HEK293 (cell line): ENCODE data around the gene TBC1D9B.

ENCODE experiments used
- CTCF ChIA-PET: fragments of 350-600 bp; formaldehyde crosslinking; extraction: SDS; loops from one replicate; lab custom pipeline; 2021; ENCODE audit warnings: antibody characterized with exemption; lab: Yijun Ruan, JAX
- POLR2A ChIA-PET: fragments of 300-600 bp; formaldehyde crosslinking; extraction: SDS; loops from one replicate; lab custom pipeline; 2020; ENCODE audit warnings: antibody characterized with exemption, inconsistent platforms; lab: Yijun Ruan, JAX
- H3K27ac ChIP-seq: fragments of 200-500 bp; sonication (Bioruptor generic); 2 replicates; pipeline ENCODE4 v1.5.1; 2014; ENCODE audit warnings: low read depth, low read length, control low read depth, inconsistent platforms; ENCODE audit errors: extremely low read depth
- H3K36me3 ChIP-seq, 2 experiments: fragments of 200-500 bp in 1 of 2; sonication (Bioruptor generic) in 1 of 2; 1 replicate in 1 of 2; 2 replicates in 1 of 2; pipeline ENCODE4 v1.5.1; 2014 to 2017; ENCODE audit warnings: inconsistent platforms in 2 of 2, low read length in 2 of 2; ENCODE audit not compliant: control insufficient read depth in 2 of 2, insufficient read depth in 1 of 2
- H3K4me1 ChIP-seq: fragments of 200-500 bp; sonication (Bioruptor generic); 2 replicates; pipeline ENCODE4 v1.5.1; 2014; ENCODE audit warnings: mild to moderate bottlenecking, low read length, inconsistent platforms; ENCODE audit not compliant: control insufficient read depth, insufficient read depth
- H3K4me3 ChIP-seq: 2 replicates; pipeline ENCODE4 v1.5.1; 2011; ENCODE audit warnings: low read depth, mild to moderate bottlenecking, control low read depth, low read length, moderate library complexity
- H3K9me3 ChIP-seq: fragments of 200-500 bp; sonication (Bioruptor generic); 2 replicates; pipeline ENCODE4 v1.5.1; 2014; ENCODE audit warnings: low read depth, low read length, inconsistent platforms; ENCODE audit not compliant: control insufficient read depth, insufficient read depth
- KLF7 ChIP-seq: fragments of 450-650 bp; formaldehyde crosslinking; IDR thresholded peaks from 2 replicates; pipeline ENCODE4 v1.5.1; 2016; ENCODE audit warnings: missing biosample characterization, missing genetic modification characterization, borderline replicate concordance
- OSR2 ChIP-seq: fragments of 450-650 bp; formaldehyde crosslinking; IDR thresholded peaks from 2 replicates; pipeline ENCODE4 v1.5.1; 2016; ENCODE audit warnings: missing biosample characterization, missing genetic modification characterization
- SCRT2 ChIP-seq: fragments of 450-650 bp; formaldehyde crosslinking; IDR thresholded peaks from 2 replicates; pipeline ENCODE4 v1.5.1; 2016; ENCODE audit warnings: missing biosample characterization, missing genetic modification characterization
- ZEB2 ChIP-seq: fragments of 450-650 bp; formaldehyde crosslinking; IDR thresholded peaks from 2 replicates; pipeline ENCODE4 v1.5.1; 2016; ENCODE audit warnings: missing biosample characterization, missing genetic modification characterization
- ZNF112 ChIP-seq: fragments of 450-650 bp; formaldehyde crosslinking; IDR thresholded peaks from 2 replicates; pipeline ENCODE4 v1.5.0; 2017; ENCODE audit warnings: missing biosample characterization, missing genetic modification characterization
- ZNF114 ChIP-seq: fragments of 450-650 bp; formaldehyde crosslinking; IDR thresholded peaks from 2 replicates; pipeline ENCODE4 v1.5.0; 2017; ENCODE audit warnings: missing biosample characterization, missing genetic modification characterization
- ZNF311 ChIP-seq: fragments of 450-650 bp; formaldehyde crosslinking; IDR thresholded peaks from 2 replicates; pipeline ENCODE4 v1.5.1; 2017; ENCODE audit warnings: missing biosample characterization, missing genetic modification characterization, borderline replicate concordance
- ZNF404 ChIP-seq: fragments of 450-650 bp; formaldehyde crosslinking; IDR thresholded peaks from 2 replicates; pipeline ENCODE4 v1.5.1; 2017; ENCODE audit warnings: missing biosample characterization, missing genetic modification characterization
- ZNF544 ChIP-seq: fragments of 450-650 bp; formaldehyde crosslinking; IDR thresholded peaks from 2 replicates; pipeline ENCODE4 v1.5.0; 2017; ENCODE audit warnings: missing biosample characterization, missing genetic modification characterization
- ZNF670 ChIP-seq: fragments of 450-650 bp; formaldehyde crosslinking; IDR thresholded peaks from 2 replicates; pipeline ENCODE4 v1.5.1; 2016; ENCODE audit warnings: missing biosample characterization, missing genetic modification characterization, low read depth
- ZNF76 ChIP-seq: fragments of 450-650 bp; formaldehyde crosslinking; IDR thresholded peaks from 2 replicates; pipeline ENCODE4; 2016; ENCODE audit warnings: low read depth, missing biosample characterization, missing genetic modification characterization, borderline replicate concordance
- ZNF768 ChIP-seq: fragments of 450-650 bp; formaldehyde crosslinking; IDR thresholded peaks from 2 replicates; pipeline ENCODE4 v1.5.1; 2018; ENCODE audit warnings: missing biosample characterization, mild to moderate bottlenecking, missing genetic modification characterization
- ZNF791 ChIP-seq: fragments of 450-650 bp; formaldehyde crosslinking; IDR thresholded peaks from 2 replicates; pipeline ENCODE4 v1.5.1; 2016; ENCODE audit warnings: missing biosample characterization, missing genetic modification characterization
- TF ChIP-seq, protein P1 (sequence below): fragments of 450-650 bp; formaldehyde crosslinking; IDR thresholded peaks from 2 replicates; pipeline ENCODE4 v1.5.1; 2016; ENCODE audit warnings: missing biosample characterization, missing genetic modification characterization, borderline replicate concordance
- TF ChIP-seq, protein P2 (sequence below): fragments of 450-650 bp; formaldehyde crosslinking; IDR thresholded peaks from 2 replicates; pipeline ENCODE4 v1.5.1; 2016; ENCODE audit warnings: missing biosample characterization, missing genetic modification characterization
- TF ChIP-seq, protein P3 (sequence below): fragments of 450-650 bp; formaldehyde crosslinking; IDR thresholded peaks from 2 replicates; pipeline ENCODE4 v1.5.1; 2016; ENCODE audit warnings: missing biosample characterization, missing genetic modification characterization, borderline replicate concordance

Gene TBC1D9B

DNA sequence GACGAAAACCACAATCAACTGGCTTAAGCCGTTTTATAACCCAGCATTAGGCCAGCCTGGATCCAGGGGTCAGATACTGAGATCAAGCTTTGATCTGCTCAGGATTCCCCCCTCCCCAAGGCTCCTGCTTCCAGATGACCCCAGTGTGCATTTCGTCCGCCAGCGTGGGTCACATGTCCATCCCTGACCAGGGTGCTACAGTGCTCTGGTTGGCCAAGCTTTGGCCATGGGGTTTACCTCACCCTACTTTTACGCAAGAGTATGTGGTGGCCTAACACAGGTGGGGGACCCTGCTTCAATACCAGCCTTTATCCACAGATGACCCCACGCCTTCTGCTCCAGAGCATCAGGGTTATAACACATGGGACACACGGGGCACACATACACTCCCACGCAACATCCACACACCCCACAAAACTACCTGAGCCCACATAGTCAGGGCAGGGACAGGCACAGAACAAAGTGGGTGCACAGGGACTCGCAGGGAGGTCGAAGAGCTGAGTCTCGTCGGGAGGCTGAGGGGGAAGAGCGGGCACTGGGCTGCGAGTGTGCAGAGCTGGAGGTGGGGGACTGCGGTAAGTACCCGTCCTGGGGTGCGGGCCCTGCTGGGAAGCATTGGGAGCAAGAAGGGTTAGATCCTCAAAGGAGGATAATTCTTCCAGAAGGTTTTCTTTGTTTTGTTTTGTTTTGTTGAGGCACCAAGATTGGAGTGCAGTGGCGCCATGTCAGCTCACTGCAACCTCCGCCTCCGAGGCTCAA is 92.0 kb downstream of the TBC1D9B start:
- POLR2A ChIA-PET = no interaction called here
- TF ChIP-seq ZNF76 = no peak
- TF ChIP-seq ZEB2 (tag by site-specific recombination) = no peak
- no peak for TF ChIP-seq ZNF791
- no peak for TF ChIP-seq ZNF544 (tag by site-specific recombination)
- TF ChIP-seq ZNF114 = no peak
- TF ChIP-seq ZNF670 (tag by site-specific recombination) = no peak
- no peak for TF ChIP-seq ZNF112 (tag by site-specific recombination)
- TF ChIP-seq OSR2 (tag by site-specific recombination) = no peak
- TF ChIP-seq ZNF768 = no peak
- TF ChIP-seq KLF7 (tag by site-specific recombination) = no peak
- TF ChIP-seq, protein P1, sequence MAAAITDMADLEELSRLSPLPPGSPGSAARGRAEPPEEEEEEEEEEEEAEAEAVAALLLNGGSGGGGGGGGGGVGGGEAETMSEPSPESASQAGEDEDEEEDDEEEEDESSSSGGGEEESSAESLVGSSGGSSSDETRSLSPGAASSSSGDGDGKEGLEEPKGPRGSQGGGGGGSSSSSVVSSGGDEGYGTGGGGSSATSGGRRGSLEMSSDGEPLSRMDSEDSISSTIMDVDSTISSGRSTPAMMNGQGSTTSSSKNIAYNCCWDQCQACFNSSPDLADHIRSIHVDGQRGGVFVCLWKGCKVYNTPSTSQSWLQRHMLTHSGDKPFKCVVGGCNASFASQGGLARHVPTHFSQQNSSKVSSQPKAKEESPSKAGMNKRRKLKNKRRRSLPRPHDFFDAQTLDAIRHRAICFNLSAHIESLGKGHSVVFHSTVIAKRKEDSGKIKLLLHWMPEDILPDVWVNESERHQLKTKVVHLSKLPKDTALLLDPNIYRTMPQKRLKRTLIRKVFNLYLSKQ = no peak
- TF ChIP-seq ZNF404 = no peak
- no peak for TF ChIP-seq SCRT2 (tag by site-specific recombination)
- TF ChIP-seq, protein P2, sequence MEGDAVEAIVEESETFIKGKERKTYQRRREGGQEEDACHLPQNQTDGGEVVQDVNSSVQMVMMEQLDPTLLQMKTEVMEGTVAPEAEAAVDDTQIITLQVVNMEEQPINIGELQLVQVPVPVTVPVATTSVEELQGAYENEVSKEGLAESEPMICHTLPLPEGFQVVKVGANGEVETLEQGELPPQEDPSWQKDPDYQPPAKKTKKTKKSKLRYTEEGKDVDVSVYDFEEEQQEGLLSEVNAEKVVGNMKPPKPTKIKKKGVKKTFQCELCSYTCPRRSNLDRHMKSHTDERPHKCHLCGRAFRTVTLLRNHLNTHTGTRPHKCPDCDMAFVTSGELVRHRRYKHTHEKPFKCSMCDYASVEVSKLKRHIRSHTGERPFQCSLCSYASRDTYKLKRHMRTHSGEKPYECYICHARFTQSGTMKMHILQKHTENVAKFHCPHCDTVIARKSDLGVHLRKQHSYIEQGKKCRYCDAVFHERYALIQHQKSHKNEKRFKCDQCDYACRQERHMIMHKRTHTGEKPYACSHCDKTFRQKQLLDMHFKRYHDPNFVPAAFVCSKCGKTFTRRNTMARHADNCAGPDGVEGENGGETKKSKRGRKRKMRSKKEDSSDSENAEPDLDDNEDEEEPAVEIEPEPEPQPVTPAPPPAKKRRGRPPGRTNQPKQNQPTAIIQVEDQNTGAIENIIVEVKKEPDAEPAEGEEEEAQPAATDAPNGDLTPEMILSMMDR (tag by site-specific recombination) = no peak
- peaks cover 5 to 47% of the 10 kb centered on the region in 2 experiments; a peak in 2 of 3 replicates for H3K36me3 ChIP-seq
- no peak overlapping the region for H3K4me3 ChIP-seq
- no peak overlapping the region for H3K27ac ChIP-seq
- no peaks in the 10 kb centered on the region for H3K9me3 ChIP-seq
- CTCF ChIA-PET = interaction anchor here (0.6 kb wide), 1 partner anchor 11 kb away, joined by 3 read pairs; no protein-coding TSS in a partner anchor
- H3K4me1 ChIP-seq = peaks cover 14% of the 10 kb centered on the region

DNA sequence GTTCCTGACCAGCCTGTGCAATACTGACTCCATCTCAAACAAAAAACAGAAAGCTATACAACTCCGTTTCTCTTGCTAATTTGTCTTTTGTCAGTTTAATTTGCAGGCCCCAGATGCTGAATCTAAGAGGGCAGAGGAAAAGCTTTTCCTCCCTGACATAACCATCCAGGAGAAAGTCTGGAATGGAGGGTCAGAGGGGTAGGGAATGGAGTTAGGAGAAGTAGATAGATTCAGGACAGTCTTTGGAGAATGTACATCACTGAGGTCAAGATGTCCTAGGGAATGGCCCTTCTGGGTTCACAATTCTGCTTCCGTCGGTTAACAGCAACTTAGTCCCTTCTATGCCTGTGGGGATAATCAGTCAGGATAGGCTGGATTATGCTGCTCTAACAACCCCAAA is 93.6 kb downstream of the TBC1D9B start:
- no peak for TF ChIP-seq ZNF311 (tag by site-specific recombination)
- TF ChIP-seq, protein P3, sequence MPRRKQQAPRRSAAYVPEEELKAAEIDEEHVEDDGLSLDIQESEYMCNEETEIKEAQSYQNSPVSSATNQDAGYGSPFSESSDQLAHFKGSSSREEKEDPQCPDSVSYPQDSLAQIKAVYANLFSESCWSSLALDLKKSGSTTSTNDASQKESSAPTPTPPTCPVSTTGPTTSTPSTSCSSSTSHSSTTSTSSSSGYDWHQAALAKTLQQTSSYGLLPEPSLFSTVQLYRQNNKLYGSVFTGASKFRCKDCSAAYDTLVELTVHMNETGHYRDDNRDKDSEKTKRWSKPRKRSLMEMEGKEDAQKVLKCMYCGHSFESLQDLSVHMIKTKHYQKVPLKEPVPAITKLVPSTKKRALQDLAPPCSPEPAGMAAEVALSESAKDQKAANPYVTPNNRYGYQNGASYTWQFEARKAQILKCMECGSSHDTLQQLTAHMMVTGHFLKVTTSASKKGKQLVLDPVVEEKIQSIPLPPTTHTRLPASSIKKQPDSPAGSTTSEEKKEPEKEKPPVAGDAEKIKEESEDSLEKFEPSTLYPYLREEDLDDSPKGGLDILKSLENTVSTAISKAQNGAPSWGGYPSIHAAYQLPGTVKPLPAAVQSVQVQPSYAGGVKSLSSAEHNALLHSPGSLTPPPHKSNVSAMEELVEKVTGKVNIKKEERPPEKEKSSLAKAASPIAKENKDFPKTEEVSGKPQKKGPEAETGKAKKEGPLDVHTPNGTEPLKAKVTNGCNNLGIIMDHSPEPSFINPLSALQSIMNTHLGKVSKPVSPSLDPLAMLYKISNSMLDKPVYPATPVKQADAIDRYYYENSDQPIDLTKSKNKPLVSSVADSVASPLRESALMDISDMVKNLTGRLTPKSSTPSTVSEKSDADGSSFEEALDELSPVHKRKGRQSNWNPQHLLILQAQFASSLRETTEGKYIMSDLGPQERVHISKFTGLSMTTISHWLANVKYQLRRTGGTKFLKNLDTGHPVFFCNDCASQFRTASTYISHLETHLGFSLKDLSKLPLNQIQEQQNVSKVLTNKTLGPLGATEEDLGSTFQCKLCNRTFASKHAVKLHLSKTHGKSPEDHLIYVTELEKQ (tag by site-specific recombination) = no peak
- no peak for TF ChIP-seq ZNF76
- H3K4me1 ChIP-seq = peaks cover 2% of the 10 kb centered on the region; the same call in 1 of the 2 replicates
- ChIA-PET POLR2A (no interaction called here), CTCF (interaction anchor here (0.8 kb wide), 1 partner anchor 51 kb away, joined by 5 read pairs; no protein-coding TSS in a partner anchor)
- H3K4me3 ChIP-seq = no peak overlapping the region
- H3K27ac ChIP-seq = no peak overlapping the region
- peaks cover 5 to 47% of the 10 kb centered on the region in 2 experiments; a peak in 2 of 3 replicates for H3K36me3 ChIP-seq
- no peaks in the 10 kb centered on the region for H3K9me3 ChIP-seq
